Measurements from ENCODE around the gene SGCE. TPM values are rescaled to one million over a fixed set of nuclear protein-coding genes. Genes with fewer than 3 reads are reported as not detected.
A peak's percentile ranks its signal among the peaks of the same experiment; 100 is the strongest.

SGCE gene
- total and polyA plus RNA-seq, 10 donors = 9.6 to 93.7 (median 45.0) TPM

DNA sequence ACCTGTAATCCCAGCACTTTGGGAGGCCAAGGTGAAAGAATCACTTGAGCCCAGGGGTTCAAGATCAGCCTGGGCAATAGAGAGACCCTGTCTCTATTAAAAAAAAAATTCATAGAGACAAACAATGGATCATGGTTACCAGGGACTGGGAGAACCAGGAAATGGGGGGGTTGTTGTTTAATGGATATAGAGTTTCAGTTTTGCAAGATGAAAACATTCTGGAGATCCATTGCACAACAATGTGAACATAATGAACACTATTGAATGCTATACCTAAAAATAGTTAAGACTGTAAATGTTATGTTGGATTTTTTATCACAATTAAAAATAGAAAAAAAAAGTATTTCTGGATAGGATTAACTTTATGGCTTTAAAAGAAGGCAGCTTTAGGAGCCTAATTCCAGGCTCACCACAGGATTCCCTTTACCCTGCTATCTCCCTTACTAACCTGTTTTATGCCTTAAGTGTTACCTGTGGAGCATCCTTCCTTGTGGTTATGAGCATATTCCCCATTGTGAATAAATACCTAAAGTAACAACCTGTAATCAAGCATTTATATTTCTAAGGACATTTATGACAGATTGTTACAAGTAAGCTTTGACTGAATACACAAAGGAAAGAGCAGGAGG is 45.1 kb upstream of the SGCE start:
- no peak for DNase-seq
- TF ChIP-seq POLR2AphosphoS5 (IDR thresholded peaks at IDR 0.05) (no peak), POLR2A (IDR thresholded peaks at IDR 0.05) (no peak)
- TF ChIP-seq, protein P1, sequence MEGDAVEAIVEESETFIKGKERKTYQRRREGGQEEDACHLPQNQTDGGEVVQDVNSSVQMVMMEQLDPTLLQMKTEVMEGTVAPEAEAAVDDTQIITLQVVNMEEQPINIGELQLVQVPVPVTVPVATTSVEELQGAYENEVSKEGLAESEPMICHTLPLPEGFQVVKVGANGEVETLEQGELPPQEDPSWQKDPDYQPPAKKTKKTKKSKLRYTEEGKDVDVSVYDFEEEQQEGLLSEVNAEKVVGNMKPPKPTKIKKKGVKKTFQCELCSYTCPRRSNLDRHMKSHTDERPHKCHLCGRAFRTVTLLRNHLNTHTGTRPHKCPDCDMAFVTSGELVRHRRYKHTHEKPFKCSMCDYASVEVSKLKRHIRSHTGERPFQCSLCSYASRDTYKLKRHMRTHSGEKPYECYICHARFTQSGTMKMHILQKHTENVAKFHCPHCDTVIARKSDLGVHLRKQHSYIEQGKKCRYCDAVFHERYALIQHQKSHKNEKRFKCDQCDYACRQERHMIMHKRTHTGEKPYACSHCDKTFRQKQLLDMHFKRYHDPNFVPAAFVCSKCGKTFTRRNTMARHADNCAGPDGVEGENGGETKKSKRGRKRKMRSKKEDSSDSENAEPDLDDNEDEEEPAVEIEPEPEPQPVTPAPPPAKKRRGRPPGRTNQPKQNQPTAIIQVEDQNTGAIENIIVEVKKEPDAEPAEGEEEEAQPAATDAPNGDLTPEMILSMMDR (IDR thresholded peaks at IDR 0.05 in 8 of 11, conservative IDR thresholded peaks at IDR 0.05 in 3 of 11) = no peak
- Histone ChIP-seq H3K27ac (peak overlapping the region in 3 of 8 donors; percentile 1 to 41 (median 3)), H3K9me3 (no peaks in the 10 kb centered on the region), H3K36me3 (no peaks in the 10 kb centered on the region), H3K4me3 (no peak overlapping the region), H3K27me3 (replicated peaks in 1 of 7) (no peaks in the 10 kb centered on the region), H3K4me1 (peaks cover 0 to 22% (median 13%) of the 10 kb centered on the region in 6 donors)
- intact Hi-C loops (cut with DNase I; ENCODE audit: low total_unique reads) = no loop called here

DNA sequence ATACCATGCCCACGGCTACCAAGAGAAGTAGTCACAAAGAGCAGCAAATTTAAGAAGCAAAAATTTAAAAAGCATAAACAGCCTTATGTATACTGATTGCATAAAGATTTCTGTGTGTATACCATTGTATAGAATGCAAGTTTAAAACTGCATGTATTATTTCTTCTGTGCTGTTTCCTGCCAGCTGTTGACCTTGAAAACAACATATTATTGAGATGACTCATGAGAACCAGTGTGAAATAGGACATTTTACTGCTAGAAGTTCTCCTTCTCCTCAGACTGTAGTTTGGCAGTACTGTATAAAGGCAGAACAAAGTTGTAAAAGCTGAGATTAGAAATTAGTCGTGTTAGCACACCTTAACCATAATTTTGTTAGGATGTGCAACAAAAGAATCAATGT is 42.3 kb upstream of the SGCE start:
- H3K4me1 ChIP-seq = peaks cover 0 to 22% (median 13%) of the 10 kb centered on the region in 6 donors
- peak overlapping the region in 1 of 8 donors; percentile 2 for H3K27ac ChIP-seq
- no peak overlapping the region for H3K4me3 ChIP-seq

DNA sequence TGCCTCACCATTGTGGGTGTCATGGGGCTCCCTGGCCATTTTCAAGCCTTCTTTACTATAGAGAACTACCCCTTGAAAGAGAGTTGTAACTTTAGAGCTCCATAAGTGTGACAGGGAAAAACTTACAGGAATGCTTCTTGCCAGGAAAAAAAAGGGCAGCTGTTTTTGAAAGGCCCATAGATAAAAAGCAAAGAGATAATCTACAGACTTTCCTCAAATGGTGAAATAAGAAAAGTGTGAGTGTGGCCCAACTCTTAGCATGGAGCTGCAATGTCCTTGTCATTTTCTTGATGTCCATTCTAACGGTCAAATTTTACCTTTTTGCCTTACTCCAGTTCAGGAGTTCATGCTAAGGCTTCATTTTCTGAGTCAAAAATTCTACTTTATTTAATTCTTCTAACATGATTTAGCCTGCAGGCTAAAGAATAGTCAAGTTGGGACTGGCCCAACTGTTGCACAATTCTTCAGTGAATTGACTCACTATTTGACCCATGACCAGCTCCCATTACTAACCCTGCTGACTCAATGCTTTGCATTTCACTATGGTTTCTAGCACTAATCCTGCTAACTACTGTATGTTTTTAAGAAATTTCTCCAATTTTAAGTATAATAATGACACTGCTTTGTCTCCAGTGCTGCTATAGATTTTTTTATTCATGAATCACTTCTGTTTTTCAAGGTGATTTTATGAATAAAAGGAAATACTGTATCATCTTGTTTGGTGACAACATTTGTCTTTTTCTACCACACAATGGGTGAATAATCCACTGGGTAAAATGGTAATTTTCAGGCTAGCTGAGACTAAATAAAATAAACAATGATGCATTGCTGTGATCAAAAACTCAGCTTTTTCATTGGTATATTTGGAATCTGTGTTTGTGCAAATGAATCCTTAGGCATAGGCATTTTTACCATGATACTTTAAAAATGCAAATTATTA is 41.4 kb upstream of the SGCE start:
- Histone ChIP-seq H3K36me3 (no peaks in the 10 kb centered on the region), H3K27me3 (replicated peaks in 1 of 7) (no peaks in the 10 kb centered on the region), H3K27ac (peak overlapping the region in 3 of 8 donors; percentile 15 to 34 (median 16)), H3K4me1 (peaks cover 0 to 22% (median 13%) of the 10 kb centered on the region in 6 donors), H3K4me3 (no peak overlapping the region), H3K9me3 (no peaks in the 10 kb centered on the region)
- TF ChIP-seq, protein P1 (IDR thresholded peaks at IDR 0.05 in 8 of 11, conservative IDR thresholded peaks at IDR 0.05 in 3 of 11) = no peak
- no peak for TF ChIP-seq POLR2AphosphoS5 (IDR thresholded peaks at IDR 0.05)
- no peak for TF ChIP-seq POLR2A (IDR thresholded peaks at IDR 0.05)
- intact Hi-C loops (cut with DNase I; ENCODE audit: low total_unique reads) = no loop called here
- DNase-seq = no peak
- WGBS, 5 donors = 62 to 92% (median 74%) methylated on average over 1 of the region's 1 CpG

More for the DNA sequence above, 42.3 kb upstream of the SGCE start:
- intact Hi-C loops (cut with DNase I; ENCODE audit: low total_unique reads) = no loop called here
- TF ChIP-seq POLR2AphosphoS5 (IDR thresholded peaks at IDR 0.05) (no peak), POLR2A (IDR thresholded peaks at IDR 0.05) (no peak)
- TF ChIP-seq, protein P1 (IDR thresholded peaks at IDR 0.05 in 8 of 11, conservative IDR thresholded peaks at IDR 0.05 in 3 of 11) = no peak
- Histone ChIP-seq H3K27me3 (replicated peaks in 1 of 7) (no peaks in the 10 kb centered on the region), H3K9me3 (no peaks in the 10 kb centered on the region), H3K36me3 (no peaks in the 10 kb centered on the region)
- no peak for DNase-seq
- WGBS, 5 donors = 42 to 67% (median 63%) methylated on average over 2 of the region's 2 CpGs

DNA sequence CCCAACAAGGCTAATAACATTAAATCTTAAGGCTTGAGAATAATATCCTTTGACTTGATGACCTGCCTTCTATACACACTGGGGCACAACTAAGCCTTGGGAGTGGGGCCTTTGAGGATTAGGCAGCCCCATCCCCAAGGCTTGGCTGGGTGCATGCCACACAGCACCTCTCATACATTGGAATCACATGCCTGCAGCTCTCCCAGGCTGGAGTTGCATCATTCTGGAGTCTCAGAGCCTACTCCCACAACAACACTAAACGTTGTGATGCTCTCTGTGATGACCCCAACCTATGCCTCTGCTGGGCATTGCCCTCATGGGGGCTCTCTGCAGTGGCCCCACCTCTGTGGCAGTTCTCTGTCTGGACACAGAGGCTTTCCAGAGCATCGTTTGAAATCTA is 31.9 kb upstream of the SGCE start:
- Histone ChIP-seq H3K27me3 (replicated peaks in 1 of 7) (no peaks in the 10 kb centered on the region), H3K27ac (no peak overlapping the region), H3K4me1 (no peaks in the 10 kb centered on the region), H3K4me3 (no peak overlapping the region), H3K9me3 (no peaks in the 10 kb centered on the region), H3K36me3 (no peaks in the 10 kb centered on the region)
- intact Hi-C loops (cut with DNase I; ENCODE audit: low total_unique reads) = no loop called here
- no peak for DNase-seq
- WGBS, 5 donors = 20 to 66% (median 57%) methylated on average over 1 to 2 of the region's 2 CpGs
- TF ChIP-seq, protein P1 (IDR thresholded peaks at IDR 0.05 in 8 of 11, conservative IDR thresholded peaks at IDR 0.05 in 3 of 11) = no peak
- TF ChIP-seq POLR2AphosphoS5 (IDR thresholded peaks at IDR 0.05) = no peak
- no peak for TF ChIP-seq POLR2A (IDR thresholded peaks at IDR 0.05)
